BJ (cell line): ENCODE results near the gene HSBP1. TPM values are rescaled to one million over a fixed set of nuclear protein-coding genes. Genes with fewer than 3 reads are reported as not detected.

Source experiments
- CTCF ChIA-PET: fragments of 350-600 bp; formaldehyde crosslinking; extraction: SDS; loops from one replicate; lab custom pipeline; 2021; ENCODE audit warnings: antibody characterized with exemption, inconsistent platforms; lab: Yijun Ruan, JAX
- POLR2A ChIA-PET: fragments of 300-600 bp; sonication (Branson Sonifier 250); formaldehyde crosslinking; extraction: SDS; loops from one replicate; lab custom pipeline; 2021; ENCODE audit warnings: antibody characterized with exemption; lab: Charles Lee
- DNase-seq: peaks from one replicate; pipeline ENCODE4 v3.0.0-alpha.2; 2011; ENCODE audit warnings: low read depth
- H3K27me3 ChIP-seq: 2 replicates; pipeline ENCODE4 v1.6.0; 2011; ENCODE audit warnings: low read length; ENCODE audit not compliant: control insufficient read depth, insufficient read depth
- H3K36me3 ChIP-seq: 2 replicates; pipeline ENCODE4 v1.5.1; 2011; ENCODE audit warnings: low read length; ENCODE audit not compliant: control insufficient read depth, insufficient read depth
- H3K4me3 ChIP-seq: 2 replicates; pipeline ENCODE4 v1.5.1; 2011; ENCODE audit warnings: low read depth, mild to moderate bottlenecking, control low read depth, low read length
- CTCF ChIP-seq: IDR thresholded peaks from 2 replicates; pipeline ENCODE4 v1.5.1; 2011; ENCODE audit warnings: low read depth, mild to moderate bottlenecking, control low read depth, inconsistent platforms, low read length, moderate library complexity; ENCODE audit not compliant: insufficient read depth
- polyA plus RNA-seq: library from polyadenylated mRNA; depleted of rRNA; stranded (reverse); fragments of >200 nt; gene quantifications from 2 replicates; pipeline ENCODE4 v1.2.3, GENCODE V29; 2011; rRNA removed

The HSBP1 gene
- polyA plus RNA-seq, 1 experiment: 165 TPM

GRCh38 chr16:83856792-83857191 lies 49.0 kb downstream of the HSBP1 start:
- POLR2A ChIA-PET: no interaction called here
- DNase-seq: no peak
- H3K4me3 ChIP-seq: no peak overlapping the region
- no peak for TF ChIP-seq CTCF
- CTCF ChIA-PET: no interaction called here
- H3K27me3 ChIP-seq: no peaks in the 10 kb centered on the region
- no peaks in the 10 kb centered on the region for H3K36me3 ChIP-seq

DNA sequence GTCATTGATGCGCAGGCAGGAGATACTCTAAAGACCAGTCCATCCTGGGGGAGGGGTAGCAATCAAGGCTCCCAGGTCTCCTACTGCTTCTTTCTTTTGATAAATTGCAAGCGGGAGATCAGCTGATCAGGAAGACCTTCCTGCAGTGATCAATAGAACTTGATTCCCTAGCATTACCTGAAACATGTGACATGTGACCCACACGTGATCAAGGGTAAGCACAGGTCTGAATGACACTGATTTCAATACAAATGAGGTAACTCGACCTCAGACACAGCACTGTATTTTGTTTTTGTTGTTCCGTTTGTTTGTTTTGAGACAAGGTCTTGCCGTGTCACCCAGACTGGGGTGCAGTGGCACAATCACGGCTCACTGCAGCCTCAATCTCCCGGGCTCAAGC lies 51.5 kb downstream of the HSBP1 start:
- POLR2A ChIA-PET: no interaction called here
- CTCF ChIA-PET: no interaction called here
- Histone ChIP-seq H3K27me3 (no peaks in the 10 kb centered on the region), H3K4me3 (no peak overlapping the region), H3K36me3 (no peaks in the 10 kb centered on the region)
- DNase-seq: no peak
- TF ChIP-seq CTCF: no peak

- POLR2A ChIA-PET: no interaction called here
- no peaks in the 10 kb centered on the region for H3K27me3 ChIP-seq
- no peak overlapping the region for H3K4me3 ChIP-seq
- CTCF ChIA-PET: no interaction called here
- no peak for DNase-seq
- no peak for TF ChIP-seq CTCF
- no peaks in the 10 kb centered on the region for H3K36me3 ChIP-seq
Measured at GRCh38 chr16:83862661-83863060, 54.9 kb downstream of the HSBP1 start.

DNA sequence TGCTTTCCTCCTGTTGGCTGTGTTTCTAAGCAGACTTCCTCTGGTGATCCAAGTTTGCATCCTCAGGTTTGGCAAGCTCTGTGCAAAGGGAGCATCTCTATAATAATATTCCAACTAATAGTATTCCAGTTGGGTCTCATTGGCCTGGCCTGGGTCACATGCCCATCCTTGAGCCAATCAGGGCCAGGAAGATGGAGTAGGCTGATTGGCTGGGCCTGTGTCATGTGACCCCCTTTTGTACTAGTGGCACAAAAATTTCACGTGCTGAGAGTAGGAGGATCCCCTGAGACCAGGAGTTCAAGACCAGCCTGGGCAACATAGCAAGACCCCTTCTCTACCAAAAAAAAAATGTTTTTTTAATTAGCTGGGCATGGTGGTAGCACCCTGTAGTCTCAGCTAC lies 55.9 kb downstream of the HSBP1 start:
- ChIA-PET POLR2A (no interaction called here), CTCF (no interaction called here)
- H3K36me3 ChIP-seq: no peaks in the 10 kb centered on the region
- no peaks in the 10 kb centered on the region for H3K27me3 ChIP-seq
- no peak for DNase-seq
- H3K4me3 ChIP-seq: no peak overlapping the region
- TF ChIP-seq CTCF: no peak

Other genes with a start within 250 kb of the HSBP1 start
- gene MLYCD, start 91.1 kb downstream of the HSBP1 start, polyA plus RNA-seq: 2.1 and 2.6 TPM in 2 replicates
- gene OSGIN1, start 145.3 kb downstream of the HSBP1 start, polyA plus RNA-seq: 2.0 and 5.1 TPM in 2 replicates
- gene NECAB2, start 160.3 kb downstream of the HSBP1 start, polyA plus RNA-seq: 0.06 and 0.15 TPM in 2 replicates
- not detected in 2 replicates for gene SLC38A8, start 234.8 kb downstream of the HSBP1 start, polyA plus RNA-seq